GM18909 (cell line): ENCODE data around the gene TSEN54.

ENCODE experiments used
- ATAC-seq: cut with Tn5 transposase; IDR thresholded peaks from one replicate; pipeline ENCODE4 v1.9.1; 2021; ENCODE audit warnings: mild to moderate bottlenecking; ENCODE audit not compliant: unreplicated experiment, poor library complexity

The TSEN54 gene

GRCh38 chr17:75573994-75574393 is 57.7 kb downstream of the TSEN54 start:
- ATAC-seq, result no peak
